Transverse colon (tissue), 4 donors: ENCODE results near the gene RBM19. TPM values are rescaled to one million over a fixed set of nuclear protein-coding genes. Genes with fewer than 3 reads are reported as not detected.

Source experiments
- DNase-seq: peaks from one replicate; pipeline ENCODE4 v3.0.0-alpha.2; 2019
- H3K27ac ChIP-seq, 4 donors: fragments of 200-600 bp; sonication (generic); 2 replicates each; pipeline ENCODE4 v1.5.1; 2016 to 2018; ENCODE audit warnings: inconsistent platforms in 4 of 4
- H3K27me3 ChIP-seq: fragments of 200-600 bp; sonication (generic); 2 replicates; pipeline ENCODE4 v1.5.1; 2017; ENCODE audit warnings: inconsistent platforms
- H3K36me3 ChIP-seq, 4 donors: fragments of 200-600 bp; sonication (generic); 2 replicates each; pipeline ENCODE4 v1.5.1; 2017 to 2019; ENCODE audit warnings: inconsistent platforms in 4 of 4
- H3K4me1 ChIP-seq, 4 donors: fragments of 200-600 bp; sonication (generic); 2 replicates each; pipeline ENCODE4 v1.5.1; 2017 to 2020; ENCODE audit warnings: inconsistent platforms in 4 of 4
- H3K4me3 ChIP-seq, 4 donors: fragments of 200-600 bp; sonication (generic); 1 replicate in 1 of 4; 2 replicates in 3 of 4; pipeline versions ENCODE4 v1.5.1 to v1.6.1; 2017 to 2019; ENCODE audit warnings: inconsistent platforms in 4 of 4
- H3K9me3 ChIP-seq, 2 donors: fragments of 200-600 bp; sonication (generic); 2 replicates each; pipeline ENCODE4 v1.5.1; 2017 to 2019; ENCODE audit warnings: inconsistent platforms in 2 of 2
- EP300 ChIP-seq: sonication (generic); formaldehyde crosslinking; IDR thresholded peaks from one replicate; pipeline ENCODE4 v1.6.1; 2017; ENCODE audit warnings: antibody characterized with exemption, low read depth
- POLR2A ChIP-seq: fragments of 450-650 bp; IDR thresholded peaks from one replicate; pipeline ENCODE4 v1.6.1; 2016; ENCODE audit warnings: antibody characterized with exemption, mild to moderate bottlenecking, moderate library complexity
- POLR2AphosphoS5 ChIP-seq, 3 donors: sonication (generic); formaldehyde crosslinking; IDR thresholded peaks; one replicate each; pipeline ENCODE4 v1.6.1; 2016; ENCODE audit warnings: antibody characterized with exemption in 3 of 3
- WGBS, 2 donors: methylation state at CpG; one replicate each; pipeline ENCODE4 v1.1.5; 2018; ENCODE audit warnings: low coverage in 1 of 2; 5-methylcytosine and 5-hydroxymethylcytosine counted together
- in situ Hi-C, 4 donors: fragments of 200-750 bp; cut with MboI; loops; one replicate each; pipeline versions ENCODE4 v1.15.0 to v1.15.1; 2017; ENCODE audit warnings: low sequenced_read_pairs in 3 of 4, low pct_ligation_motif_present in 1 of 4, low pct_unique_long_range_greater_than_20kb in 1 of 4
- intact Hi-C: fragments of 100-400 bp; cut with DNase I; formaldehyde crosslinking; loops from one replicate; pipeline ENCODE4 v1.15.1; 2023; ENCODE audit warnings: low total_unique reads
- total RNA-seq, 4 donors: library from RNA; depleted of rRNA; stranded (reverse); fragments of >200 nt; gene quantifications; one replicate each; pipeline ENCODE4 v1.1.0, GENCODE V29; 2016
- TF ChIP-seq, protein P1 (sequence below), 5 experiments: fragments of 200-600 bp in 3 of 5; fragments of 450-650 bp in 2 of 5; sonication (generic) in 3 of 5; IDR thresholded peaks; 1 replicate in 2 of 5; 2 replicates in 3 of 5; pipeline ENCODE4 v1.5.1; 2016 to 2017; ENCODE audit warnings: antibody characterized with exemption in 5 of 5, inconsistent platforms in 3 of 5, mild to moderate bottlenecking in 2 of 5, moderate library complexity in 1 of 5

Gene RBM19
- total RNA-seq, 4 donors from 2014 or later: 24.3 to 96.1 (median 28.7) TPM

DNA sequence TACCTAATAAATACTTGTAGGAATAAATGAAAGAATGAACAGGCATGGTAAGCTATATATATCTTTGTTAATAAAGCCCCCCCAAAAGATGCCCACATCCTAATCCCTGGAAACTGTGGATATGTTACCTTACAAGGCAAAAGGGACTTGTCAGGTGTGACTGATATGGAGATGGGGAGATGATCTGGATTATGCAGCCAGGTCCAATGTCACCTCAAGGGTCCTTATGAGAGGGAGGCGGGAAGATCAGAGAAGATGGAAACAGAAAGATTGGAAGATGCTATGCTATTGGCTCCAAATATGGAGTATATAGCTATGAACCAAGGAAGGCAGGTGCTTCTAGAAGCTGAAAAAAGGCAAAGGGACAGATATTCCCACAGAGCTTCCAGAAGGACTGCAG is 3.4 kb downstream of the RBM19 start:
- no peaks in the 10 kb centered on the region for H3K27me3 ChIP-seq

DNA sequence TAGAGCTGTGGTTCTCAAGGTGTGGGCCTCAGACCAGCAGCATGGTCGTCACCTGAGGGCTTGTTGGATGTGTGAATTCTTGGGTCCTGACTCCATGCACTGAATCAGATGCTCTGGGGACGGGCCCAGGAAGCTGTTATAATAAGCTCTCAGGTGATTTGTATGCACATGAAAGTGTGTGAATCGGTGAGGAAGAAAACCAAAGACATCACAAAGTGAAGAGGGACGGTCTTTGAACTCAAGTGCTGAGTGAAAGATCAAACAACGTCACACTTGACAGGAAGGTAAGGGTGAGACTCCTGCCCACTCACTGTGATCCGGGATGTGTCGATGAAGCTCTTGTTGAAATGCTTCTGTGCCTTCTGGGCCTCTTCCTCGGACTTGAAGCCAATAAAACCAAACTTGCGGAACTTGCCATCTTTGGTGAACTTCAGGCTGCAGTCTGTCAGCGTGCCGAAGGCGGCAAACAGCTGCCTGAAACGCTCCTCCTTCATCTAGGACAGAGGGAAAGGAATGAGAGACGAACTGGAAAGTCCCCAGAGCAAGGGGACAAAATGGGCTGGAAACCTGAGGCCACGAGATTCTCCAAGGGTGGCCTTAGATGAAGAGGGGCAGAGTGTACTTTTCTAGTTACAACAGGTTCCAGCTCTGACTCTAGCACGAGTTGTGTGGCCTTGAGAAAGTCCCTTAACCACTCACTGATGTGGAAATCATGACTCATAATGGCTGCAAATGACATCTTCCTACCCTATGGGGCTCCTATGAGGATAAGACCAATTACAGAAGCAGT is 4.0 kb downstream of the RBM19 start:
- H3K4me3 ChIP-seq: no peak overlapping the region
- in situ Hi-C loops (loop anchor here in 1 of 4 donors (25.0 kb wide), 1 partner anchor 1950 kb away; no protein-coding TSS in a partner anchor), intact Hi-C loops (no loop called here)
- no peak for DNase-seq
- H3K4me1 ChIP-seq: peaks cover 5 to 19% (median 11%) of the 10 kb centered on the region in 4 donors
- H3K36me3 ChIP-seq: peaks cover 0 to 39% (median 10%) of the 10 kb centered on the region in 4 donors
- H3K27ac ChIP-seq: no peak overlapping the region
- H3K9me3 ChIP-seq: no peaks in the 10 kb centered on the region
- no peaks in the 10 kb centered on the region for H3K27me3 ChIP-seq
- WGBS, 2 donors: 79 to 86% methylated on average over 14 to 16 of the region's 16 CpGs
- TF ChIP-seq POLR2A: no peak
- TF ChIP-seq POLR2AphosphoS5 (IDR thresholded peaks at IDR 0.05): no peak

More for the DNA sequence above, 3.4 kb downstream of the RBM19 start:
- Histone ChIP-seq H3K27ac (no peak overlapping the region), H3K36me3 (peaks cover 0 to 33% (median 10%) of the 10 kb centered on the region in 4 donors), H3K4me1 (peaks cover 5 to 19% (median 11%) of the 10 kb centered on the region in 4 donors), H3K4me3 (no peak overlapping the region), H3K9me3 (no peaks in the 10 kb centered on the region)
- in situ Hi-C loops (loop anchor here in 1 of 4 donors (25.0 kb wide), 1 partner anchor 1950 kb away; no protein-coding TSS in a partner anchor), intact Hi-C loops (no loop called here)
- no peak for DNase-seq
- TF ChIP-seq, protein P1, sequence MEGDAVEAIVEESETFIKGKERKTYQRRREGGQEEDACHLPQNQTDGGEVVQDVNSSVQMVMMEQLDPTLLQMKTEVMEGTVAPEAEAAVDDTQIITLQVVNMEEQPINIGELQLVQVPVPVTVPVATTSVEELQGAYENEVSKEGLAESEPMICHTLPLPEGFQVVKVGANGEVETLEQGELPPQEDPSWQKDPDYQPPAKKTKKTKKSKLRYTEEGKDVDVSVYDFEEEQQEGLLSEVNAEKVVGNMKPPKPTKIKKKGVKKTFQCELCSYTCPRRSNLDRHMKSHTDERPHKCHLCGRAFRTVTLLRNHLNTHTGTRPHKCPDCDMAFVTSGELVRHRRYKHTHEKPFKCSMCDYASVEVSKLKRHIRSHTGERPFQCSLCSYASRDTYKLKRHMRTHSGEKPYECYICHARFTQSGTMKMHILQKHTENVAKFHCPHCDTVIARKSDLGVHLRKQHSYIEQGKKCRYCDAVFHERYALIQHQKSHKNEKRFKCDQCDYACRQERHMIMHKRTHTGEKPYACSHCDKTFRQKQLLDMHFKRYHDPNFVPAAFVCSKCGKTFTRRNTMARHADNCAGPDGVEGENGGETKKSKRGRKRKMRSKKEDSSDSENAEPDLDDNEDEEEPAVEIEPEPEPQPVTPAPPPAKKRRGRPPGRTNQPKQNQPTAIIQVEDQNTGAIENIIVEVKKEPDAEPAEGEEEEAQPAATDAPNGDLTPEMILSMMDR (IDR thresholded peaks at IDR 0.05): no peak
- TF ChIP-seq POLR2A (no peak), POLR2AphosphoS5 (IDR thresholded peaks at IDR 0.05) (no peak)
- 75 to 96% methylated on average over 1 of the region's 1 CpG for WGBS, 2 donors

DNA sequence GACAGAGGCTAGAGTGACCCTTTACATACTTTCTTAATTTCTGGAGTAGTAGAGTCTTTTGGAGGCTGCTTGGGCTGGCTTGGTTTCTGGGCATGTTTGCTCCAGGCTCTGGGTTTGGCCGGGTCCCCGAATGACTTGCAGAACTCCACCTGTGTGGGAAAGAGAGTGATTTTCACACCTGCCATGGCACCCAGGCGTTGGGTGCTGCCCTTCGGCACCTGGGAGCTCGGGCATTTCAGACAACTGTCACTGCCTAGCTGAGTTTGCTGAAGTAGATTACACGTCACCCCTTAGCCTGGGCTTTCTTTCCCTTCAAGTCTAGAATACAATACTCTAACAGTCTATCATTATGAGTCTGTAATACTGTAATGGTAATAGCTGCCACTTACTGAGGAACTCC is 6.1 kb downstream of the RBM19 start:
- H3K36me3 ChIP-seq: peaks cover 0 to 45% (median 16%) of the 10 kb centered on the region in 4 donors
- 90% methylated on average over 6 of the region's 6 CpGs; no CpG with 5 or more reads in 1 of the 2 donors for WGBS, 2 donors

DNA sequence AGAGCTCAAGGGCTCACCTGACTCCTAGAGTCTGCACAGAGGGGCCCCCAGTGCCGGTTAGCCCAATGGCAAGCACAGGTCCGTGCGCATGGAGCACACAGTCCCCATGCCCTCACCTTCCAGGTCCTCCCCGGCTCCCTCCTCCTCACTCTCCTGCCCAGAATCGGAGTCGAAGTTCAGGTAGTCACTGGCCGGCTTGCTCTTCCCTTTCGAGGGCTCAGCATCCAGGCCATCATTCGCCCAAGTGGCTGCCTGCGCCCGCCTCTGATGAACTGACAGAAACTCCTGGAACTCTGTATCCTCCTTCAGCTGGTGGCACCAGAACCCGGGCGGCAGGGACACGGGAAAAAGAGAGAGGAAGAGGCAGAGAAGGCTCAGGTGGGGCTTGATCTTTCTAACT is 7.0 kb downstream of the RBM19 start:
- intact Hi-C loops: no loop called here
- Histone ChIP-seq H3K4me1 (no peaks in the 10 kb centered on the region), H3K27ac (no peak overlapping the region), H3K27me3 (no peaks in the 10 kb centered on the region), H3K4me3 (no peak overlapping the region), H3K9me3 (no peaks in the 10 kb centered on the region), H3K36me3 (peaks cover 0 to 52% (median 19%) of the 10 kb centered on the region in 4 donors)
- WGBS, 2 donors: 84 to 96% methylated on average over 6 to 14 of the region's 14 CpGs
- in situ Hi-C loops: loop anchor here in 1 of 4 donors (25.0 kb wide), 1 partner anchor 1953 kb away; no protein-coding TSS in a partner anchor
- no peak for DNase-seq
- TF ChIP-seq POLR2AphosphoS5 (IDR thresholded peaks at IDR 0.05) (no peak), EP300 (no peak), POLR2A (no peak)
- TF ChIP-seq, protein P1 (IDR thresholded peaks at IDR 0.05): no peak

More for the DNA sequence above, 6.1 kb downstream of the RBM19 start:
- H3K4me1 ChIP-seq: peaks cover 0 to 7% (median 0%) of the 10 kb centered on the region in 4 donors
- H3K27me3 ChIP-seq: no peaks in the 10 kb centered on the region
- no peak overlapping the region for H3K27ac ChIP-seq
- intact Hi-C loops: no loop called here
- no peak overlapping the region for H3K4me3 ChIP-seq
- DNase-seq: no peak
- no peak for TF ChIP-seq EP300
- TF ChIP-seq POLR2AphosphoS5 (IDR thresholded peaks at IDR 0.05): no peak
- TF ChIP-seq POLR2A: no peak
- TF ChIP-seq, protein P1 (IDR thresholded peaks at IDR 0.05): no peak
- in situ Hi-C loops: loop anchor here in 1 of 4 donors (25.0 kb wide), 1 partner anchor 1952 kb away; no protein-coding TSS in a partner anchor
- H3K9me3 ChIP-seq: no peaks in the 10 kb centered on the region
